Upper lobe of left lung (tissue), 4 donors: ENCODE measurements around the gene SPRTN.

Experiments
- CTCF ChIP-seq, 6 experiments: fragments of 450-650 bp in 4 of 6; fragments of 200-600 bp in 2 of 6; sonication (generic) in 2 of 6; IDR thresholded peaks; one replicate each; pipeline ENCODE4 v1.5.1; 2016 to 2019; ENCODE audit warnings: antibody characterized with exemption in 6 of 6
- POLR2A ChIP-seq, 4 donors: fragments of 450-650 bp; IDR thresholded peaks; one replicate each; pipeline ENCODE4 v1.5.1; 2016 to 2017; ENCODE audit warnings: antibody characterized with exemption in 4 of 4, mild to moderate bottlenecking in 2 of 4

GRCh38 chr1:231390071-231390470, 52.0 kb downstream of the SPRTN start:
- no peak for TF ChIP-seq CTCF (IDR thresholded peaks at IDR 0.05)
- no peak for TF ChIP-seq POLR2A (IDR thresholded peaks at IDR 0.05)
